NCI-H1694 treated with DMSO at 0.1 percent for 48 hours (cell line): ENCODE results near the gene L1CAM.

Experiments used
- DNase-seq: peaks from one replicate; lab custom pipeline; 2025; lab: John Stamatoyannopoulos, UW

The L1CAM gene

GRCh38 chrX:153925387-153925738 is 39.4 kb upstream of the L1CAM start:
- DNase-seq: no peak

- peak; percentile 20 for DNase-seq
Observed at GRCh38 chrX:153924149-153924861, 38.3 kb upstream of the L1CAM start.

GRCh38 chrX:153922932-153923857 is 37.2 kb upstream of the L1CAM start:
- peak; percentile 36 for DNase-seq

GRCh38 chrX:153921511-153922446 is 35.8 kb upstream of the L1CAM start:
- DNase-seq: peak; percentile 43

- DNase-seq: no peak
Observed at GRCh38 chrX:153921070-153921469, 35.1 kb upstream of the L1CAM start.

GRCh38 chrX:153920546-153920945 is 34.6 kb upstream of the L1CAM start:
- DNase-seq: no peak

GRCh38 chrX:153919281-153919680 is 33.3 kb upstream of the L1CAM start:
- DNase-seq: no peak

- DNase-seq: no peak
Observed at GRCh38 chrX:153917869-153918268, 31.9 kb upstream of the L1CAM start.

- no peak for DNase-seq
Observed at GRCh38 chrX:153913701-153914100, 27.7 kb upstream of the L1CAM start.

GRCh38 chrX:153913211-153913610 is 27.2 kb upstream of the L1CAM start:
- DNase-seq: no peak

- no peak for DNase-seq
Observed at GRCh38 chrX:153911798-153912197, 25.8 kb upstream of the L1CAM start.

- DNase-seq: no peak
Observed at GRCh38 chrX:153910446-153910845, 24.5 kb upstream of the L1CAM start.

GRCh38 chrX:153909980-153910360 is 24.0 kb upstream of the L1CAM start:
- DNase-seq: no peak

GRCh38 chrX:153909024-153909979 is 23.3 kb upstream of the L1CAM start:
- no peak for DNase-seq

- peak; percentile 18 for DNase-seq
Observed at GRCh38 chrX:153908219-153908860, 22.4 kb upstream of the L1CAM start.

- no peak for DNase-seq
Observed at GRCh38 chrX:153907456-153907855, 21.5 kb upstream of the L1CAM start.

GRCh38 chrX:153906126-153906917 is 20.3 kb upstream of the L1CAM start:
- DNase-seq: no peak

- no peak for DNase-seq
Observed at GRCh38 chrX:153905481-153906095, 19.6 kb upstream of the L1CAM start.
